NK-92 (cell line): ENCODE results near the gene RABEPK.
"Not testable (repeated sequence)": the region's sequence is repeated elsewhere in the genome, so short reads cannot be mapped to it uniquely, and the experiment has no call there.

Source experiments
- DNase-seq: peaks from one replicate; lab custom pipeline; 2025; ENCODE audit not compliant: unreplicated experiment; lab: John Stamatoyannopoulos, UW

Gene RABEPK

DNA sequence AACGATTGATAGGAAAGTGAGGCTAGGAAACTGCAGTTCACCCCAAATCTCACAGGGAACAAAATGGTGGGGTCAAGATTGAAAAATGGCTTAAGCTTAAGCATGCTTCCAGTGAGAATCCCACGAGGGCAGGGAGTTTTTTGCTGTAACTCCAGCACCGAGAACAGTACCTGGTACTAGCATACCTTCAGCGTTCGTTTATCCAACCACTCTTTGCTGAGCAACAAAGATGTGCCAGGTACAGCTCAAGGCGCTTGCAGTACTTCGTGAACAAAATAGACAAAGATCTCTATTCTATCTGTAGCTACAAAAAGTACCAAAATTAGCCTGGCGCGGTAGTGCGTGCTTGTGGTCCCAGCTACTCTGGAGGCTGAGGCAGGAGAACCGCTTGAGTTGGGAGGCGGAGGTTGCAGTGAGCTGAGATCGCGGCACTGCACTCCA, 10.0 kb upstream of the RABEPK start:
- no peak for DNase-seq

DNA sequence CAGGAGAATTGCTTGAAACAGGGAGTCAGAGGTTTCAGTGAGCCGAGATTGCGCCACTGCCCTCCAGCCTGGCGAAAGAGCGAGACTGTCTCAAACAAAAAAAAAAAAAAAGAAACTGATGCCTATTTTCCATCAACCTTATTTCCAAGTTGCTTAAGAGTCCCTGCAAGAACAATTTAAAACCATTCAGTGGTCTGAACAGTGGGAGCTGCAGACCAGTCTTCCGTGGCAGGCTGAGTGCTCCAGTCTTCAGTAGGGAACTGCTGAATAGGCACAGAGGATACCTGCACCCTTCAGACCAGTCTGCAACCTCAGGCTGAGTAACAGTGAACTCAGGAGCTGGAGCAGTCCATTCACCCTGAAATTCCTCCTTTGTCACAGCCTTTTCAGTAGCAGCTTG, 5.9 kb upstream of the RABEPK start:
- not testable (repeated sequence) for DNase-seq

DNA sequence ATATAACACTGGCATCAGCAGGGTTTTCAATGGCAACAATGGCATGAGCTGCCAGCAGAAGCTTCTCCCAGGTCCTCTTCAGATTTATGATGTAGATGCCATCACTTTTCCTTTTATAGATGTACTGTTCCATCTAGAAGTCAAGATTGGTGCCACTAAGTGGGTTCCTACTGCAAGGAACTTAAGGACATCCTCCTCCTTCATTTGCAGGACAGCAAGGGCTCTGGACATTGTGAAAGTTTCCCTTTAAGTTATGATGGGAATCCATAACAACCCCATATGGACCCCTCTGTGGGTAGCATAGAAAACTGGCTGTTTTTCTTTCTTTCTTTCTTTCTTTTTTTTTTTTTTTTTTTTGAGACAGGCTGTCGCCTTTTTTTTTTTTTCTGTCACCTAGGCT, 4.8 kb upstream of the RABEPK start:
- DNase-seq, result not testable (repeated sequence)

DNA sequence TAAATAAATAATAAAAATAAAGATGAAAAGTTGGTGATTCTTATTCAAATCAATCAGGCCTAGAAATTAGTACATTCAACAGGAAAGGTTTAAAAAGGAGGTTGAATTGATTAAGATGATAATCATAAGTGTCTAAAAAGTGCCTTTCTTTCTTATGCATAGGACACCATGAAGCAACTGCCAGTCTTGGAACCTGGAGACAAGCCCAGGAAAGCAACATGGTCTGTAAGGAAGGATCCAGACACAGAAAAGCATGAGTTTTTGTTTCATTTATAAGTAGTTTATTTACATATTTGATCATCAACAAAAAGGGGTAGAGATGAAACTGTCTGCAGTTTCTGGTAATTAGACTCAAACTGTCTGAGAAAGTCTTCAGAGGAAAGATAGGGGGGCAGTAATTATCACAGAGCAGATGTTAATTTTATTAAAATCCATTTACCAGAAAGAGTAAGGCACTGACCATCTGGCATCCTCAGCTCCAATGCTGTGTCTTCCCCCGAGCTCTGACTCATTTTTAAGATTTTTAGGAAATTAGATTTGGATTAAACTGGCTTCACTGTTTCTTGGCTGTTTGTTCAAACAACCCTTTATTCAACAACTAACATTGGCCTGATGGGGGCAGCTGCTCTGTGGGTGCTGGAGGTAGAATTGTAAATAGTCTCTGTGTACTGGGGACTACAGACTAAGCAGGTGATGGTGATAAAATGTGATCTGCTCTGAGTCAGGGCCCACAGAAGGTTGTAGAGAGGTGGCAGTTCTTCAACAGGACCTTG, 2.7 kb downstream of the RABEPK start:
- no peak for DNase-seq

DNA sequence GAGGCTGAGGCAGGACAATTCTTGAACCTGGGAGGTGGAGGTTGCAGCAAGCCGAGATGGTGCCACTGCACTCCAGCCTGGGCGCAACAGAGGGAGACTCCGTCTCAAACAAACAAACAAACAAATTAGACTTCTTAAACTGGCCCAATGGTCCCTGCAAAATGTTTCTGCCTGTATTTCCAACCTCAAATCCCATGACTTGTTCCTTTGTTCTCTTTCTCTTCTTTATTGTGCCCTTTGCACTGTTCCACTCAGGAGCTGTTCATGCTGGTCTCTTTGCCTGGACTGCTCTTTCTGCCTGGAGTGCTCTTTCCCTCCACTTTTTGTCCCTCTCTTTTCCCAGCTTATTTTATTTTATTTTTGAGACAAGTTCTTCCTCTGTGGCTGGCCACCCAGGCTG, 4.1 kb downstream of the RABEPK start:
- no peak for DNase-seq

DNA sequence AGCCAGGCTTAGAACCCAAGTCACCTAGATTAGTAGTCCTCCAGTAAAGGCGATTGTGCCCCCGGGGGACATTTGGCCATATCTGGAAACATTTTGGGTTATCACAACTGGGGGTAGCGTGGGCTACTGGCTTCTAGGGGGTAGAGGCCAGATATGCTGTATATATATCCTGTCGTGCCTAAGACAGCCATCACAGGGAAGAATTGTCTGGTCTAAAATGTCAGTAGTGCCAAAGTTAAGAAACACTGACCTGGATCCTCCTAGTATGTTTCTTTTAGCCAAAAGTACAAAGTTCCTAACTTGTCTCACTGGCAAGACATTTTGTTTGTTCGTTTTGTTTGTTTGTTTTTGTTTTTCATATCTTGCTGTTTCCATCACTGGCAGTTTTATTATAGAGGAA, 13.8 kb downstream of the RABEPK start:
- no peak for DNase-seq

DNA sequence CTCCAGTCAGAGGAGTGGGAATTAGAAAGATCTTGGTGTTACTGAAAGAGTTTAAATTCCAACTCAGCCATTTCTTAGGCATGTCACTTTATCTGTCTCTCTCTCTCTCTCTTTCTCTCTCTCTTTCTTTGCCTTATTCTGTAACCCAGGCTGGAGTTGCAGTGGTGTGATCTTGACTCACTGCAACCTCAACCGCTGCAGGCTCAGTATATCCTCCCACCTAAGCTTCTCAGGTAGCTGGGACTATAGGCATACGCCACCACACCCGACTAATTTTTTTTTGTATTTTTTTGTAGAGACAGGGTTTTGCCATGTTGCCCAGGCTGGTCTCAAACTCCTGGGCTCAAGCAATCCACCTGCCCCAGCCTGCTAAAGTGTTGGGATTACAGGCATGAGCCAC, 18.3 kb downstream of the RABEPK start:
- no peak for DNase-seq

DNA sequence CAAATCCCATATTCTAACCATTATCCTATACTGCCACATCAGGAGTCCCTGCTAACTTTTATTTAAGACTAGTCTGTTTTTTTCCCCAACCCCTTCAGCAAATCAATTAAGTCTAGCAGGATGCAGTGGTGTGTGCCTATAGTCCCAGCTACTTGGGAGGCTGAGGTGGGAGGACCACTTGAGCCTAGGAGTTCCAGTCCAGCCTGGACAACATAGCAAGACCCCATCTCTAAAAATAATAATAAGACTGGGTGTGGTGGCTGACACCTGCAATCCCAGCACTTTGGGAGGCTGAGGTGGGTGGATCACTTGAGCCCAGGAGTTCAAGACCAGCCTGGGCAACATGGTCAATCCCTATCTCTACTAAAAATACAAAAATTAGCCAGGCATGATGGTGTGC, 24.5 kb downstream of the RABEPK start:
- DNase-seq, result not testable (repeated sequence)

DNA sequence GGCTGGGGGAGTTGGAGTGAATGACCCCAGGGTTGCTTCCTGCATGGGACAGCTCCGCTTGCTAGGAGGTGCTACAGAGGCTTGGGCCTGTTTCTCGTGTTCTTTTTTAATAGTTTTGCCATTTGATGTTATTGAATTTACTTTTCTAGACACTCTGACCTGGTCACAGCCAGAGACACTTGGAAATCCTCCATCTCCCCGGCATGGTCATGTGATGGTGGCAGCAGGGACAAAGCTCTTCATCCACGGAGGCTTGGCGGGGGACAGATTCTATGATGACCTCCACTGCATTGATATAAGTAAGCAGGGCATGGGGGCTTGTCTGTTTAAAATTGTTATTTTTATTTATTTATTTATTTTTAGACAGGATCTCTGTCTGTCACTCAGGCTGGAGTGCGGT, 27.4 kb downstream of the RABEPK start:
- DNase-seq, result no peak

DNA sequence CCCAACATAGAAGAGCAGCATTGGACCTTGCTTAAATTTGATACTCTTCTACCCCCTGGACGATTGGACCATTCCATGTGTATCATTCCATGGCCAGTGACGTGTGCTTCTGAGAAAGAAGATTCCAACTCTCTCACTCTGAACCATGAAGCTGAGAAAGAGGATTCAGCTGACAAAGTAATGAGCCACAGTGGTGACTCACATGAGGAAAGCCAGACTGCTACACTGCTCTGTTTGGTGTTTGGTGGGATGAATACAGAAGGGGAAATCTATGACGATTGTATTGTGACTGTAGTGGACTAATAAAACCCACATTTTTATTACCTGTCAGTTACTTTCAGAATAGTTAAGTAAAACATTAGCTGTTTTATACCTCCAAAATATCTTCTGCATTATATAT, 33.3 kb downstream of the RABEPK start:
- no peak for DNase-seq

DNA sequence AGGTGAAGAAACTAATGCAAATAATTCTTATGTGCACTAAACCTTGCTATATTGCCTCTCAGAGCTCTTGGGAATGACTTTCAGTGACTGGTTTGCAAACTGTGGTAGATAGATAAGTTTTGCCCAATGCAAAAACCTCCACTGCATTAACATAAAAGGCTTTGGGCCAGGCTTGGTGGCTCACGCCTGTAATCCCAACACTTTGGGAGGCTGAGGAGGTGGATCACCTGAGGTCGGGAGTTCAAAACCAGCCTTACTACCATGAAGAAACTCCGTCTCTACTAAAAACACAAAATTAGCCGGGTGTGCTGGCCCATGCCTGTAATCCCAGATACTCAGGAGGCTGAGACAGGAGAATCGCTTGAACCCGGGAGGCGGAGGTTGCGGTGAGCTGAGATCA, 33.8 kb downstream of the RABEPK start:
- DNase-seq, result not testable (repeated sequence)

DNA sequence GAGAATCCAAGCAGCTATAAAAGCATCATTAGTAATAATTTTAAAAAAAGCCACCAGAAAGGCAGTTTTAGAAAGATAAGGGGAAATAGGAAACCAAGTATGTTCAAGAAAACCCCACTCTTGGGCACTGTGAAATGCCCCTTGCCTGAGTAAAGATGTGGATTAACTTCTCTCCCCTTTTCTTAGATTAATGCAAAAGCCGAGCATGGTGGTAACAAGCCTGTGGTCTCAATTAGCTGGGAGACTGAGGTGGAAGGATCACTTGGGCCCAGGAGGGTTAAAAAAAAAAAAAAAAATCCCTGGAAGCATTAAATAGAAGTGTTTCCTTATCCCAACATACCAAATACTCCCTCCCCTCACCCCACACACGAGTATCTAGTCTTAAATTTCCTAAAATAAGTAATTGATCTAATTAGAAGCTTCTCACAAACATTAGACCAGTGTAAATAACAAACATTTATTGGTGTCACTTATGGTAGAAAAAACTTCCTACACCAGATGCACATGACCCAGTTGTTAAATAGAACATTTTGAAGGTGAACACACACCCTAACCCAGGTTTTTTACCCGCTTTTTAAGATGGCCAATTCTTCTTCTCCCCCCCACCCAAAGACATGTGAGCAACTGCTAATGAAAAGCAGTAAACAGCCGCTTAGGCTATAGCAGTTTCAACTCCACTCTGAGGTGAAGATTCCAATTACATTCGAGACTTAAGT, 35.6 kb downstream of the RABEPK start:
- DNase-seq, result no peak

DNA sequence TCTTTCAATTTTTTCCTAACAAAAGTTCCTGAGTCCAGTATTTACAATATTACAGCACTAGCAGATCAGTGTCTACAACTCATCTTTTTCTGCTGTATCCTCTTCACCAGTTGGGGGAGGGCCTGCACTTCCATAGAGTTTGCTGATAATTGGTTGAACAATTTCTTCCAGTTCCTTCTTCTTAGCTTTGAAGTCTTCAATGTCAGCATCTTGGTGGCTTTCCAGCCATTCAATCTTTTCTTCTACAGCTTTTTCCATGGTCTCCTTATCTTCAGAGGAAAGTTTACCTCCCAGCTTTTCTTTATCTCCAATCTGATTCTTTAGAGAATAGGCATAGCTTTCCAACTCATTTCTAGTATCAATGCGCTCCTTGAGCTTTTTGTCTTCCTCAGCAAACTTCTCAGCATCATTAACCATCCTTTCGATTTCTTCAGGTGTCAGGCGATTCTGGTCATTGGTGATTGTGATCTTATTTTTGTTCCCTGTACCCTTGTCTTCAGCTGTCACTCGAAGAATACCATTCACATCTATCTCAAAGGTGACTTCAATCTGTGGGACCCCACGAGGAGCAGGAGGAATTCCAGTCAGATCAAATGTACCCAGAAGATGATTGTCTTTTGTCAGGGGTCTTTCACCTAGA, 36.3 kb downstream of the RABEPK start:
- DNase-seq, result not testable (repeated sequence)

DNA sequence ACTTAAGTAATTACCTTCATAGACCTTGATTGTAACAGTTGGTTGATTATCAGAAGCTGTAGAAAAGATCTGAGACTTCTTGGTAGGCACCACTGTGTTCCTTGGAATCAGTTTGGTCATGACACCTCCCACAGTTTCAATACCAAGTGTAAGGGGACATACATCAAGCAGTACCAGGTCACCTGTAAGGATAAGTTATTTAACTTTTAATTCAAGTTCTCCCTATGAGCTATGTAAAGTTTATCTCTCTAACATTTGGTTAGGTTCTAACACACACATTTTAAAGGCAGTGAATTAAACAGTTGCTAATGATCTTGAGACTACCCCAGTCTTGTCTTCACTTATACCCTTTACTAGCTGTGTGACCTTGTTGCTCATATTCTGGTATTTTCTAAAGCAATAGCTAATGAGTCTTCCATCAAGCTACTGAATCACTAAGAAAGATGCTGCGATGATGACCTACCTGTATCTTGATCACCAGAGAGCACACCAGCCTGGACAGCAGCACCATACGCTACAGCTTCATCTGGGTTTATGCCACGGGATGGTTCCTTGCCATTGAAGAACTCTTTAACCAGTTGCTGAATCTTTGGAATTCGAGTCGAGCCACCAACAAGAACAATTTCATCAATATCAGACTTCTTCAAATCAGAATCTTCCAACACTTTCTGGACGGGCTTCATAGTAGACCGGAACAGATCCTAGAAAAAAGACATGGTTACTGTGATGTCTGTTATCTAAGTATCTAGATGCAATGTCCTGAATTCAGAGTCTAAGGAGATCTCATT, 38.0 kb downstream of the RABEPK start:
- no peak for DNase-seq

DNA sequence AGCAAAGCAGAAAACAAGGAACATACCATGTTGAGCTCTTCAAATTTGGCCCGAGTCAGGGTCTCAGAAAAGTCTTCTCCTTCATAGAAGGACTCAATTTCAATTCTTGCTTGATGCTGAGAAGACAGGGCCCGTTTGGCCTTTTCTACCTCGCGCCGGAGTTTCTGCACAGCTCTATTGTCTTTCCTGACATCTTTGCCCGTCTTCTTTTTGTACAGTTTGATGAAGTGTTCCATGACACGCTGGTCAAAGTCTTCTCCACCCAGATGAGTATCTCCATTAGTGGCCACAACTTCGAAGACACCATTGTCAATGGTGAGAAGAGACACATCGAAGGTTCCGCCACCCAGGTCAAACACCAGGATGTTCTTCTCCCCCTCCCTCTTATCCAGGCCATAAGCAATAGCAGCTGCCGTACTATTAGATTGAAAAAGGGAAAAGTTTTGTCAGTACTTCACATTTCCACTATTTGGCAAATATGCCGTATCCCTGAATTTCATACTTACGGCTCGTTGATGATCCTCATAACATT, 38.6 kb downstream of the RABEPK start:
- DNase-seq, result no peak

DNA sequence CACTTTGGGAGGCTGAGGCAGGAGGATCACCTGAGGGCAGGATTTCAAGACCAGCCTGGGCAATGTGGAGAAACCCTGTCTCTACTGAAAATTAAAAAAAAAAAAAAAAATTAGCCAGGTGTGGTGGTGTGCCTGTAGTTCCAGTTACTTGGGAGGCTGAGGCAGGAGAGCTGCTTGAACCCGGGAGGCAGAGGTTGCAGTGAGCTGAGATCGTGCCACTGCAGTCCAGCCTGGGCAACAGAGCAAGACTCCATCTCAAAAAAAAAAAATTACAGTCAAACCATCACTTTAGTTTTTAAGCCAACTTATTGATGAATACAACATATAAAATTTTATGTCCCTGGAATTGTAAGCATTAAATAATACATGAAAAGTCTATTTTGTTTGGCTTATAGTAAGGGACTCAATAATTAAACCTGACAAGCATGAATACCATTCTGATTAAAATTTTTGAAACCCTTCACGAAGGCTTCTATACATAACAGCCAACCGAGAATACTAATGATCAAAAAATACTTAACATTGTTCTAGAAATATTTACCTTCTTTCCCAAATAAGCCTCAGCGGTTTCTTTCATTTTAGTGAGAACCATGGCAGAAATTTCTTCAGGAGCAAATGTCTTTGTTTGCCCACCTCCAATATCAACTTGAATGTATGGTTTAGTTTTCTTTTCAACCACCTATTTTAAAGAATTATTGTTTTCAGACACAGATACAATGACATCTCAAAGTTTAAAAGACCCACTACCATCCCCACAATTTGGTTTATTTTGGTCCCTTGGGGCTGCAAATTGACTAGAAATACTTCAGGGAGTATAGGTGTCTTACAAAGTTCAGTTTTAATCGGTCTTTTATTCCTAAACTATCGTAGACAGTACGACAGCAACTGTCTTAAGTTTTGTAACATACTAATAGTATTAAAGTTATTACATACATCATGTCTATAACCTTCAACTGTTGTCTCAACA, 39.6 kb downstream of the RABEPK start:
- no peak for DNase-seq

DNA sequence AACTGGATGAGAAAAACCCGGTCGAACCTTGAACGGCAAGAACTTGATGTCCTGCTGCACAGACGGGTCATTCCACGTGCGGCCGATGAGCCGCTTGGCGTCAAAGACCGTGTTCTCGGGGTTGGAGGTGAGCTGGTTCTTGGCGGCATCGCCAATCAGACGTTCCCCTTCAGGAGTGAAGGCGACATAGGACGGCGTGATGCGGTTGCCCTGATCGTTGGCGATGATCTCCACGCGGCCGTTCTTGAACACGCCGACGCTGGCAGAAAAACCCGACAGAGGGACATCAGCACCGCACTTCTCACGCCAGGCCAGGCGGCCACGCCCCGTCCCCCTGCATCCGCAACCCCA, 40.3 kb downstream of the RABEPK start:
- DNase-seq, result no peak

DNA sequence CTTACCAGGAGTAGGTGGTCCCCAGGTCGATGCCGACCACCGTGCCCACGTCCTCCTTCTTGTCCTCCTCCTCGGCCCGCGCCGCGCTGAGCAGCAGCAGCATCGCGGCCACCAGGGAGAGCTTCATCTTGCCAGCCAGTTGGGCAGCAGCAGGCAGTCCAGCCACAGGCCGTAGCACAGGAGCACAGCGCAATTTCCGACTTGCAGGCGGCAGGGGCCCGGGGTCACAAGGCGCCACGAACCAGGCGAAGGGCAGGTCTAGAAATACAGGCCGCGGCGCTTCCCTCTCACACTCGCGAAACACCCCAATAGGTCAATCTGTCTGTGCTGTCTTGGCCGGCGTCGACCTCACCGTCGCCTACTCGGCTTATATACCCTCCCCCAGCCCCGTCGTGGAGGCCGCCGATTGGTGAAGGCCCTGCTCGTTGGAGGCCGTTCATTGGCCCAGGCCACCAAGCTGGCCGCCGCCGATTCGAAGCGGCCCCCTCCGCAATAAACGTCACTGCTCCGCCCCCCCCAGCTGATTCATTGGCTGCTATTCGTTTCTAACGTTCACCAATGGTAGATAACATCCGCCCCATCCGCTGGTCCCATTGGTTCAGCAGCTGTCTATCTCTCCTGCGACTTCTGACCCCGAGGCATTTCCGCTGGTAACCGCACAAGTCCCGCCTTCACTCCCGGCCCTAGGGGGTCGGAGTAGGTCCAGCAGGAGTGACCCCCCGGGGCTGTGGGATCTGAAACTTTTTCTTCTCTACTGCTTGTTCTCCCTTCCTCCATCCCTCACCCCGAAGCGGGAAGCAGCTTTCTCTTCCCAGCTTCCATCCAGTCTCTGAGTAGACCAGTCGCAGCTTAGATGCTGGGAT, 40.9 kb downstream of the RABEPK start, which contains the start of gene HSPA5:
Gene HSPA5 (minus strand): TSS at position 344 of the 863 bp plus-strand sequence. CDS start 217 bp downstream, at position 127.
- DNase-seq, result peak; percentile 95
